Karpas-422 (cell line): ENCODE data around the gene GBP3. TPM values are rescaled to one million over a fixed set of nuclear protein-coding genes. Genes with fewer than 3 reads are reported as not detected.

ENCODE experiments used
- DNase-seq: peaks from one replicate; pipeline ENCODE4 v3.0.0-alpha.2; 2015
- H2AFZ ChIP-seq: fragments of 200-600 bp; sonication (generic); 2 replicates; pipeline ENCODE4 v1.6.1; 2014; ENCODE audit warnings: antibody characterized with exemption, low read length, mixed read lengths
- H3K27ac ChIP-seq: fragments of 200-600 bp; sonication (generic); 2 replicates; pipeline ENCODE4 v1.5.1; 2014; ENCODE audit warnings: mild to moderate bottlenecking, low read length, moderate library complexity
- H3K27me3 ChIP-seq: fragments of 200-600 bp; sonication (generic); 2 replicates; pipeline ENCODE4 v1.6.1; 2014; ENCODE audit warnings: low read length, mixed read lengths
- H3K36me3 ChIP-seq: fragments of 200-600 bp; sonication (generic); 2 replicates; pipeline ENCODE4 v1.6.1; 2014; ENCODE audit warnings: low read length, mixed read lengths; ENCODE audit not compliant: insufficient read depth
- H3K4me1 ChIP-seq: fragments of 200-600 bp; sonication (generic); 2 replicates; pipeline ENCODE4 v1.6.1; 2014; ENCODE audit warnings: mild to moderate bottlenecking, low read length, mixed read lengths
- H3K4me2 ChIP-seq: fragments of 200-600 bp; sonication (generic); 2 replicates; pipeline ENCODE4 v1.6.1; 2014; ENCODE audit warnings: low read length, low read depth, mild to moderate bottlenecking; ENCODE audit not compliant: poor library complexity, severe bottlenecking
- H3K4me3 ChIP-seq: fragments of 200-600 bp; sonication (generic); 2 replicates; pipeline ENCODE4 v1.5.1; 2014; ENCODE audit warnings: mild to moderate bottlenecking, antibody characterized with exemption, low read length, mixed read lengths
- H3K79me2 ChIP-seq: fragments of 200-600 bp; sonication (generic); 2 replicates; pipeline ENCODE4 v1.6.1; 2014; ENCODE audit warnings: mild to moderate bottlenecking, low read length, mixed read lengths
- H3K9ac ChIP-seq: fragments of 200-600 bp; sonication (generic); 2 replicates; pipeline ENCODE4 v1.6.0; 2014; ENCODE audit warnings: low read length
- H3K9me2 ChIP-seq: fragments of 200-600 bp; sonication (generic), shearing (Covaris generic); replicated peaks from 2 replicates; pipeline ENCODE4 v1.6.0; 2014; ENCODE audit warnings: mild to moderate bottlenecking, low read length, moderate library complexity; ENCODE audit not compliant: insufficient read depth
- H3K9me3 ChIP-seq: fragments of 300-700, 200-600 bp; sonication (generic); 2 replicates; pipeline ENCODE4 v1.6.1; 2014; ENCODE audit warnings: low read length, mixed read lengths
- H4K20me1 ChIP-seq: fragments of 200-600 bp; sonication (generic); 2 replicates; pipeline ENCODE4 v1.6.1; 2014; ENCODE audit warnings: mild to moderate bottlenecking, antibody characterized with exemption, low read length, low read depth; ENCODE audit not compliant: insufficient read depth
- total RNA-seq: library from RNA; depleted of rRNA; stranded (reverse); fragments of >200 nt; shearing (Covaris generic); gene quantifications from 2 replicates; pipeline ENCODE4 v1.2.3, GENCODE V29; 2014; ENCODE audit warnings: low replicate concordance; rRNA removed

Gene GBP3
- total RNA-seq, result 2.7 and 3.2 TPM in 2 replicates

DNA sequence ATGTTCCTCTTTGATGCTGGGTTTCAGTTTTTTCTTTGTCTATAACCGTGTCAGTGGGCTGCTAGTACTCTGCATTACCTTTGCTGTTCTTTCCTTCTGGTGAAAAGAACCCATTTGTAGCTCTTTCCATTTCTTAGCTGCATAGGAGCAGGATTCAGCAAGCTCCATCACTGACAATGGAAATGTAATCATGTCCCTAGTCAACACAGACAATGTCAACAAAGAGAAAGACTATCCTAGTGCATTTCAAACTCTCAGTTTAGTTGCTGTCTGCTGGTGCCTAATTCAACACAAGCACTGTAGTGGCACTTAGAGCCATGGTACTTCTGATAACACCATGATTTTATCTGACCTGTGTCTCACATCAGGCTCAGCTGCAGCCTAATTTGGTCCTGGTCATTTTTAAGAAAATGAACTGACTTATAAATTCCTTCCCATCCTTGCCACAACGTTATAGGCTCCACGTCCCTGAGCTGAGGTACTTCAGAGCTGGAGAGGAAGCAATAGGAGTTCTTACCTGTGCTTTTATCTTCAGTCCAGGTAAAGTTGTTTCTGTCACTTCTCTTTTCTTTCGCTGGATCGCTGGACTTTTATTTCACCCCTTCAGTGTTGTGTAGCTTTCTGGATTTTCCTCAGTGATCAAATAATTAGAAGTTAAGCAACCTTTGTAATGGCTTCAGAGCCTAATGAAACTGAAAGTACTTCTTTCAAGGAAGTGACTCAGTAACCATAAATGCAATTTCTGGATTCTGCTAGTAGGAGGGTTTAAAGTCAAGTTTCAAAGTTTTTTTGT is at the start of gene GBP3:
TSS of gene GBP3 (minus strand) at position 700 of the 793 bp plus-strand sequence. CDS start 2,145 bp downstream, outside the sequence.
- H4K20me1 ChIP-seq, result no peaks in the 10 kb centered on the region
- no peaks in the 10 kb centered on the region for H3K36me3 ChIP-seq
- H3K79me2 ChIP-seq, result no peaks in the 10 kb centered on the region
- no peak within 1 kb of the TSS for H3K27ac ChIP-seq
- H3K4me1 ChIP-seq, result peaks cover 10% of the 10 kb centered on the region
- peak within 1 kb of the TSS; percentile 59 for H3K4me3 ChIP-seq
- H3K4me2 ChIP-seq, result peak within 1 kb of the TSS; percentile 48
- H3K27me3 ChIP-seq, result no peaks in the 10 kb centered on the region
- DNase-seq, result peak; percentile 49
- no peaks in the 10 kb centered on the region for H3K9me3 ChIP-seq
- H2AFZ ChIP-seq, result peak within 1 kb of the TSS; percentile 90
- no peaks in the 10 kb centered on the region for H3K9me2 ChIP-seq
- H3K9ac ChIP-seq, result peak within 1 kb of the TSS; percentile 20

DNA sequence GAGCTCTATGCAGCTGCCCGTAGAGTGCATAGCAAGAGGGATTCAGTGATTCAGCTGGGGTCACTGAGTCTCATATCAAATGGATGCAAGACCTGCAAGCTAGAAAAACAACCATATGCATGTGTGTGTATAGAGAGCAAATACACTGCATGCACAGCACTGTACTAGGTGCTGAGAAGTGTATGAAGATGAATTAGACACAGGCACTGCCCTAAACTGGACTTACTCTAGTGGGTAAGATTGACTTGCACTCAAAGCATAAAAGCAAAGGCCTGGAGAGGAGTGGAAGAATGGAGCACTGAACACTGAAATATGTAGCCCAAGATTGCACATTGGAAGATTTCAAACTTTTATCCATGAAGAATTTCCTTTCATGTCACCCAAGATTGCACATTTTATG is 47.8 kb upstream of the GBP3 start:
- Histone ChIP-seq H3K27me3 (no peaks in the 10 kb centered on the region), H3K4me2 (no peak overlapping the region), H2AFZ (no peak overlapping the region), H3K4me1 (no peaks in the 10 kb centered on the region), H3K27ac (no peak overlapping the region), H4K20me1 (no peaks in the 10 kb centered on the region), H3K79me2 (no peaks in the 10 kb centered on the region), H3K36me3 (no peaks in the 10 kb centered on the region), H3K9me3 (no peaks in the 10 kb centered on the region), H3K4me3 (no peak overlapping the region), H3K9me2 (no peaks in the 10 kb centered on the region), H3K9ac (no peak overlapping the region)
- DNase-seq, result no peak

GRCh38 chr1:89069951-89070350 is 47.3 kb upstream of the GBP3 start:
- Histone ChIP-seq H3K9ac (no peak overlapping the region), H4K20me1 (no peaks in the 10 kb centered on the region), H3K4me3 (no peak overlapping the region), H3K4me2 (peak overlapping the region; percentile 11), H3K36me3 (no peaks in the 10 kb centered on the region), H3K4me1 (peaks cover 5% of the 10 kb centered on the region; the same call in 1 of the 2 replicates), H3K9me3 (no peaks in the 10 kb centered on the region), H3K79me2 (no peaks in the 10 kb centered on the region), H3K27me3 (no peaks in the 10 kb centered on the region), H2AFZ (no peak overlapping the region), H3K27ac (no peak overlapping the region), H3K9me2 (no peaks in the 10 kb centered on the region)
- no peak for DNase-seq

DNA sequence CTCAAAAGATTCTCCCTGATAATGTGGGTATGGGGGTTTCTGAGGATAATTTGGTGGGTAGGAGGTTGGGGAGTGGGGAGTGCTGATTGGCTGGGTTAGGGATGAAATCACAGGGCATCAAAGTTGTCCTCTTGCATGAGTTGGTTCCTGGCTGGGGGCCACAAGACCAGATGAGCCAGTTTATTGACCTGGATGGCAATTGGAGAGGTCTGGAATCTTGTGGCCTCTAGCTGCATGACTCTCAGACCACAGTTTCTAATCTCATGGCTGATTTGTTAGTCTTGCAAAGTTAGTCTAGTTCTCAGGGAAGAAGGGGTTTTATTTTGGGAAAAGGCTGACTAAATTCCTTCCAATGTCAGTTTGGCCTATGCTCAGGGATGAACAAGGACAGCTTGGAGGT is 45.6 kb upstream of the GBP3 start:
- Histone ChIP-seq H3K4me3 (no peak overlapping the region), H3K9me2 (no peaks in the 10 kb centered on the region), H3K27me3 (no peaks in the 10 kb centered on the region), H3K9me3 (no peaks in the 10 kb centered on the region), H4K20me1 (no peaks in the 10 kb centered on the region), H3K4me1 (peaks cover 5% of the 10 kb centered on the region; the same call in 1 of the 2 replicates), H3K4me2 (no peak overlapping the region), H3K9ac (no peak overlapping the region), H3K79me2 (no peaks in the 10 kb centered on the region), H2AFZ (no peak overlapping the region), H3K36me3 (no peaks in the 10 kb centered on the region), H3K27ac (no peak overlapping the region)
- no peak for DNase-seq

DNA sequence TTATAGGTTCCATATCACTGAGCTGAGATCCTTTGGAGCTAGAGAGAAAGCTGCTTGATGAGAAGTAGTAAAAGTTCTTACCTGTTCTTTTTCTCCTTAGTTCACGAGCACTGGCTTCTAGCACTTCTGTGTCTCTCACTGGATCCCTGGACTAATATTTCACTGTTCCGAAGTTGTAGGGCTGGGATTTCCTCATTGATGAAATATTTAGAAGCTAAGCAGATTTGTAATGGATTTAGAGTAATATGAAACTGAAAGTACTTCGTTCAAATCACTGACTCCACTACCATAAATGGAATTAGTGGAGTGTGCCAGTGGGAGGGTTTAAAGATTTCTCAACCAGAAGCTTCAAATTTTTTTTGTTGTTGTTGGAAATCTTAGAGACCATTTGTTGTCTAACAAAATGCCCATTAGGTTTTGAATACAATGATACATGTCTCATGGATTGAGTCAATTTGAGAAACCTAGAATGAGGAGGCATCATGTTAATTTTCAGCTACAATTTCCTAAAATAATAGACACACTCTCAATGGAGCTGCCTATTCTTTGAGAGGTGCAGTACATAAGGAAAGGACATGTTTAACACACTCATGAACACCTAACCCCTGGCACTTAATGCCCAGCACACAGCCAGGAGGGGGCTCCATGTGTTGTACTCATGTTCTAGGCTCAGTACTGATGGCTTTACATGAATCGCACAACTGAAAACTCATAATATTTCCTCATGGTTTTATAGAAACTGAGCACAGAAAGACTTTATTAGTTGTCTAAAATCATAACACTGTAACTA is 42.6 kb upstream of the GBP3 start, which contains the start of gene GBP1:
TSS of gene GBP1 (minus strand) at position 130 of the 790 bp plus-strand sequence. CDS start 1,974 bp downstream, outside the sequence.
- Histone ChIP-seq H4K20me1 (no peaks in the 10 kb centered on the region), H3K9ac (peak within 1 kb of the TSS; percentile 39), H3K27ac (no peak within 1 kb of the TSS), H3K4me2 (peak within 1 kb of the TSS; percentile 66), H3K27me3 (no peaks in the 10 kb centered on the region), H2AFZ (0 out of 2 replicates have a peak within 1 kb of the TSS, but pooled peaks have one; percentile 53), H3K9me2 (no peaks in the 10 kb centered on the region), H3K36me3 (no peaks in the 10 kb centered on the region), H3K4me1 (peaks cover 5% of the 10 kb centered on the region; the same call in 1 of the 2 replicates), H3K79me2 (no peaks in the 10 kb centered on the region), H3K9me3 (no peaks in the 10 kb centered on the region), H3K4me3 (peak within 1 kb of the TSS; percentile 44; the same call in 1 of the 2 replicates)
- DNase-seq, result no peak

GRCh38 chr1:89064632-89065031 is 42.0 kb upstream of the GBP3 start:
- Histone ChIP-seq H2AFZ (0 out of 2 replicates have a peak overlapping the region, but pooled peaks have one; percentile 53), H4K20me1 (no peaks in the 10 kb centered on the region), H3K4me3 (no peak overlapping the region), H3K9me2 (no peaks in the 10 kb centered on the region), H3K9me3 (no peaks in the 10 kb centered on the region), H3K4me1 (peaks cover 5% of the 10 kb centered on the region; the same call in 1 of the 2 replicates), H3K27ac (no peak overlapping the region), H3K36me3 (no peaks in the 10 kb centered on the region), H3K9ac (peak overlapping the region; percentile 39; the same call in 1 of the 2 replicates), H3K79me2 (no peaks in the 10 kb centered on the region), H3K4me2 (peak overlapping the region; percentile 66), H3K27me3 (no peaks in the 10 kb centered on the region)
- no peak for DNase-seq

DNA sequence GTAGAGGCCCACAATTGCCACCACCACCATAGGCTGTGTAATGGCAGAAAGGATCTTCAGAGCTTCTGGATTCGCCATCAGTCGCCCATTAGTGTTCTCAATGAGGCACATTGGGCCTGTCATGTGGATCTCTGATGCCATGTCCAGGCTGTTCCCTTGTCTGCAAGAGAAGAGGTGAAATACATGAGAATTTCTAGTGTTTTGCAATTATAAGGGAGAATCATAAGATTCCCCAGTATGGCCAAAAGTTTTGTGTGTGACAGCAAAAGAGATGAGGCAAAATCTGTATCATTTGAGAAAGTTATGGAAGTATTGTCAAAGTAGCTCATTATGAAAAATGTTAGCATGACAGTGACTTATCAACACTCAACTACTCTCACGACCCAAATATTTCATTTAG is 40.4 kb upstream of the GBP3 start:
- H3K27ac ChIP-seq, result no peak overlapping the region
- no peak for DNase-seq
- no peak overlapping the region for H2AFZ ChIP-seq
- no peak overlapping the region for H3K4me2 ChIP-seq
- no peaks in the 10 kb centered on the region for H3K79me2 ChIP-seq
- H3K9me2 ChIP-seq, result no peaks in the 10 kb centered on the region
- H3K4me1 ChIP-seq, result peaks cover 5% of the 10 kb centered on the region; the same call in 1 of the 2 replicates
- H3K9me3 ChIP-seq, result no peaks in the 10 kb centered on the region
- no peaks in the 10 kb centered on the region for H3K36me3 ChIP-seq
- H3K27me3 ChIP-seq, result no peaks in the 10 kb centered on the region
- H4K20me1 ChIP-seq, result no peaks in the 10 kb centered on the region
- no peak overlapping the region for H3K9ac ChIP-seq
- H3K4me3 ChIP-seq, result no peak overlapping the region

DNA sequence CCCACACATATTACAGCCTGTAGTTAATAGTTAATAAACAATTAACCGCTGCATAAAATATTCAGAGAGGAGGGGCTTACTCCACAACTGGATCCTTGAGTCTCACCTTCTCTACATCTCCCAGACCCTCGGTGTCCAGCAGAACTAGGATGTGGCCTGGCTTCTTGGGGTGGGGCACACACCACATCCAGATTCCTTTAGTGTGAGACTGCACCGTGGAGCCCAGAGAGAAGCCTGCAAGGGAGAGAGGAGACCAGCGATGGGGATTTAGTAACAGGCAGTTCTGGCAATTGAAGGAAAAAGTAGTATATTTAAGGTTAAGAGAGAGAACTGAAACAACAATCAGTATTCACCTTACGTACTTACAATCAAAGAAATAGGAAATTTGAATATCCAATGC is 37.4 kb upstream of the GBP3 start:
- no peaks in the 10 kb centered on the region for H4K20me1 ChIP-seq
- H3K9me3 ChIP-seq, result no peaks in the 10 kb centered on the region
- H3K36me3 ChIP-seq, result no peaks in the 10 kb centered on the region
- H3K27ac ChIP-seq, result no peak overlapping the region
- no peak overlapping the region for H3K4me3 ChIP-seq
- H3K9ac ChIP-seq, result no peak overlapping the region
- H3K27me3 ChIP-seq, result no peaks in the 10 kb centered on the region
- peaks cover 1% of the 10 kb centered on the region; the same call in 1 of the 2 replicates for H3K4me1 ChIP-seq
- no peak overlapping the region for H3K4me2 ChIP-seq
- H3K9me2 ChIP-seq, result no peaks in the 10 kb centered on the region
- DNase-seq, result no peak
- H2AFZ ChIP-seq, result no peak overlapping the region
- no peaks in the 10 kb centered on the region for H3K79me2 ChIP-seq
